GM18868 (cell line): Measurements from ENCODE around the gene MINDY1.

Source experiments
- ATAC-seq: cut with Tn5 transposase; IDR thresholded peaks from one replicate; pipeline ENCODE4 v1.9.1; 2021; ENCODE audit warnings: mild to moderate bottlenecking, moderate library complexity; ENCODE audit not compliant: unreplicated experiment

Gene MINDY1

GRCh38 chr1:150994248-150994647 lies 12.5 kb downstream of the MINDY1 start:
- ATAC-seq = no peak

GRCh38 chr1:150992626-150993025 lies 14.1 kb downstream of the MINDY1 start:
- no peak for ATAC-seq

- no peak for ATAC-seq
Measured at GRCh38 chr1:150987924-150988323, 18.8 kb downstream of the MINDY1 start.

- ATAC-seq = no peak
Measured at GRCh38 chr1:150985179-150985825, 21.4 kb downstream of the MINDY1 start.

GRCh38 chr1:150981805-150982712 lies 24.6 kb downstream of the MINDY1 start, which contains the start of gene ANXA9:
Gene ANXA9, plus strand, starts transcription at chr1:150982292. Its CDS starts 814 bp downstream, at chr1:150983106.
- no peak for ATAC-seq

- ATAC-seq = no peak
Measured at GRCh38 chr1:150981177-150981804, 25.4 kb downstream of the MINDY1 start.

GRCh38 chr1:150979092-150980056 lies 27.3 kb downstream of the MINDY1 start:
- peak; percentile 50 for ATAC-seq

- no peak for ATAC-seq
Measured at GRCh38 chr1:150976879-150977694, 29.6 kb downstream of the MINDY1 start.

GRCh38 chr1:150976401-150976821 lies 30.3 kb downstream of the MINDY1 start:
- no peak for ATAC-seq

GRCh38 chr1:150974580-150975478 lies 31.9 kb downstream of the MINDY1 start, which contains the start of gene CERS2:
Gene CERS2, minus strand, starts transcription at chr1:150974835. Its CDS starts 5,745 bp downstream, at chr1:150969090.
- ATAC-seq = peak; percentile 56

GRCh38 chr1:150973836-150974579 lies 32.7 kb downstream of the MINDY1 start:
- ATAC-seq = peak; percentile 42

GRCh38 chr1:150973258-150973835 lies 33.4 kb downstream of the MINDY1 start:
- no peak for ATAC-seq

- ATAC-seq = no peak
Measured at GRCh38 chr1:150972417-150972940, 34.2 kb downstream of the MINDY1 start.

- ATAC-seq = no peak
Measured at GRCh38 chr1:150971583-150972416, 34.9 kb downstream of the MINDY1 start.

- no peak for ATAC-seq
Measured at GRCh38 chr1:150970808-150971582, 35.7 kb downstream of the MINDY1 start.
